Measurements from ENCODE around the gene TMTC1.

The TMTC1 gene

DNA sequence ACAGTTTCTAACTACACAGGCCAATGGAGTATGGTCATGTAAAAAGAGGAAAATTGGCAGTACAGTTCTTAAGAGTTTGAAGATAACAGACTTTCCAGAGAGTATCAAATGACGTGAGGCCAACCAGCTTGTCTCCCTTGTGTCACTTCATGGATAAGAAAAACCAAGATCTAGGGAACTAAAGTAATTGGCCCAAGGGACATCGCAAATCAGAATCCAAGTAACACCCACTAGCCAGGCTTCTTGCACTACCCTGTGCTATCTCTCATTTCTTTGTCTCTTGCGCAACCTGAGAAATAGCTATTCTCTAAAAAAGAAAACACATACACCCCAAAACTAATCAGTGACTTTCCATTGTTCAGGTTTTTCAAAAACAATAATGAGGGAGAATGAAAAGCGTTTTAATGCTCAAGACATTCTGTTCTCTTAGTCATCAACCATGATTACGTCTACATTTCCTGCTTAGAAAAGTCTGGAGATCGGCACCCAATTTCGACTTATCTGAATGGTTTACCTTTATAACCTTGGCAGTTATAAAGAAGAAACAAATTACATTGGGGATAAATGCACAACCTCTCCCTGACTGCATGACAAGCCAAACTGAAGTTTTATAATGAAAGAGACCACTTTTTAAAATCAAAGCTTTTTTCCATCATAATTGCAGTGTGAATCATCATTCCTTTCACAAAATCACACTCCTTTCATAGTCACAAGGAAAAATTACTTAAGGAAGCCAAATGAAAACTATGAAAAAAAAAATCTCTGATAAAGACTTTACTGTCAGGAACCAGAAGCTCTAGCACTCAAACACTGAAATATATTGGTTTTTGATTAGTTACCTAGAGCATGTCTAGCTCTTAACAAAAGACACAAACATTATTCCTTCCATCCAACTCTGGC, 42.1 kb downstream of the TMTC1 start:
- TF ChIP-seq POLR2A (IDR thresholded peaks at IDR 0.05; ENCODE audit: low read length) (no peak), GATA1 (IDR thresholded peaks at IDR 0.05; ENCODE audit: low read depth, low read length) (no peak)
- no peak for DNase-seq

DNA sequence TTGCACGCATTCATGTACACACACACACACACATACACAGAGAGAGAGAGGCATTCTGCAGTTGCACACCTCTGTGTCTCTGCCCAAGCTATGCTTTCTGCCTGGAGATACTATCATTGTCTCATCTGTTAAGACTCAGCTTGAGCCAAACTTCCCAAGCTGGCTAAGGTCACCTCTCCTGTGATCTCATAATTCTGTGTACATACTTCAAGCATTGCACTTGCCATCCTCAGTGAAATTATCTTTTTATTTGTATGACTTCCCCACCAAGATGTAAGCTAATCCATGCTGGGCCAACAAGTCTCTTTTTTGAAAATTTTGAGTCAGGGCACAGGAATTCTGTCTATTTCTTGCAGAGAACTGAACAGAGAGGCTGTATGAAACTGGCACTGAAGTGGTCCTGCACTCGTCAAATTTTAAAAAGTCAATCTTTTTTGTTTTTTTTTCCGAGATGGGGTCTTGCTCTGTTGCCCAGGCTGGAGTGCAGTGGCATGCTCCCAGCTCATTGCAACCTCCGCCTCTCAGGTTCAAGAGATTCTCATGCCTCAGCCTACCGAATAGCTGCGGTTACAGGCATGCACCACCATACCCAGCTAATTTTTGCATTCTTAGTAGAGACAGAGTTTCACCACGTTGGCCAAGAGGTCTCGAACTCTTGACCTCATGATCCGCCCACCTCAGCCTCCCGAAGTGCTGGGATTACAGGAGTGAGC, 44.3 kb downstream of the TMTC1 start:
- TF ChIP-seq GATA1 (IDR thresholded peaks at IDR 0.05; ENCODE audit: low read depth, low read length) (no peak), POLR2A (IDR thresholded peaks at IDR 0.05; ENCODE audit: low read length) (no peak)
- no peak for DNase-seq

DNA sequence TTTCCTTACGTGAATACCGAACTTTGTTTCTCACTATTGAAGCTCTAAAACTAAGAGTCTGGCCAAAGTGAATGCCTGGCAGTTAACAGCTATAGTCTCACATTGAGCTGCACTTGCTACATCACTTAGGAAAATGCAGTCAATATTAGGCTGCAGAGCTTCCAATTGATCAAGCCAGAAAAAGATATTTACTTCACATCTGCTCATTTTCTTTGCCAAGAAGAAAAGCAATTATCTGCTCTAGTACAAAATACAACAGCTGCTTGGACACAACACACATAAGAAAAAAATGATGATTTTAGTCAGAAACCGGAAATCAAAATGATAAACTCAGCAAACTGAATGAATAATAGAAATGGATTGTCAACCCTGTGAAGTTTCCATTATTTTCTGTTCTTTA, 45.4 kb downstream of the TMTC1 start:
- no peak for DNase-seq
- TF ChIP-seq POLR2A (IDR thresholded peaks at IDR 0.05; ENCODE audit: low read length) = no peak
- no peak for TF ChIP-seq GATA1 (IDR thresholded peaks at IDR 0.05; ENCODE audit: low read depth, low read length)

DNA sequence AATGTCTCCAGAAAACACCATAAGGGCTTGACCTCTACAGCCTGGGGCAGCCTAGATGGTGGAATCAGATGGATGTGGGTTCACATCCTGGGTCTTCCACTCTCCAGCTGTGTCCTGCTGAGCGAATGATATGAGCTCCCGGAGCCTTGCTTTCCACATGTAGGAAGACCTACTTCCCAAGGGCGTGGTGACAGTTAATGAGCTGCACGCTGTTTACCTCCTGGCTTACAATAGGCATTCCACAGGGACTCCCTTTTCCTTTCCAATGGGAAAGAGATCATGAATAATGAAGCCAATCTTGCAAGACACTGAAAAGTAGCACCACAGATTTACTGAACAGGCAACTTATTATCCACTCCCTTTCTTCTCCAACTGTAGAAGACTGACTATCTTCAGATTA, 46.1 kb downstream of the TMTC1 start:
- no peak for DNase-seq
- TF ChIP-seq POLR2A (IDR thresholded peaks at IDR 0.05; ENCODE audit: low read length) = no peak
- TF ChIP-seq GATA1 (IDR thresholded peaks at IDR 0.05; ENCODE audit: low read depth, low read length) = no peak

DNA sequence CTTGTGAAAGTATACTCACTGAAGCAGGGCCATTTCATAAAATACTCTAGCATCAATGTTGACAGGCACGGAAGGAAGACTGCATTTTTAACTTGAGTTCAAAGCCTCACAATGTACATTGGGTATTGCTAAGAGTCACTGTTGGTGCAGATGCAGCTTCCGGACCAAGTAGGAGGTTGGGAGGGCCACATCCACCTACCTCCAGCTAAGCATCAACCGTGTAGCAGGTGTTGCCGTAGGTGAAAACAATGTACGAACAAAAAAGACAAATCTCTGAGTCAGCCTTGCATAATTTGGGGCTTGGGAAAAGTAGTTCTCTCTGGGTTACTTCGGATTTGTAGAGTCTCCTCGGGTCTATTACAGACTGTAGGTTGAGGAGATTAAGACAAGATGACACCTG, 48.1 kb downstream of the TMTC1 start:
- TF ChIP-seq POLR2A (IDR thresholded peaks at IDR 0.05; ENCODE audit: low read length) = no peak
- no peak for TF ChIP-seq GATA1 (IDR thresholded peaks at IDR 0.05; ENCODE audit: low read depth, low read length)
- DNase-seq = no peak

DNA sequence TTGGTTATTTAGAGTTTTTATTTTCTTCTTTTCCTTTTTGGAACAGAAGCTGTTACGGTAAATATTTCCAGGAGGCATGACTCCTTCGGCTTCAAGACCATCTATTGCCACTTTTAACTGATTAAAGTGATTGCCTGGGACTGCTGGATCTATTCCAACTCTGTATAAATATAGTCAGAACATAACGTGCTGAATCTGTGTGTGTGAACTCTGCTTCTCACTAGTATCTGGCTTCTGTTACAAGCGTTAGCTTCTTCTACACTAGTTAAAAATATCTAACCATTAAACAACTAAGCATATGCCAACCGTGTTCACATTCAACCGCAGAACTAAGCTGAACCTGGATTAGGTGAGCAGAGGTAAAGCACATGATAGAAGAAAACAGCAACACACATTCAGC, 49.0 kb downstream of the TMTC1 start:
- TF ChIP-seq POLR2A (IDR thresholded peaks at IDR 0.05; ENCODE audit: low read length) = no peak
- TF ChIP-seq GATA1 (IDR thresholded peaks at IDR 0.05; ENCODE audit: low read depth, low read length) = no peak
- DNase-seq = no peak

DNA sequence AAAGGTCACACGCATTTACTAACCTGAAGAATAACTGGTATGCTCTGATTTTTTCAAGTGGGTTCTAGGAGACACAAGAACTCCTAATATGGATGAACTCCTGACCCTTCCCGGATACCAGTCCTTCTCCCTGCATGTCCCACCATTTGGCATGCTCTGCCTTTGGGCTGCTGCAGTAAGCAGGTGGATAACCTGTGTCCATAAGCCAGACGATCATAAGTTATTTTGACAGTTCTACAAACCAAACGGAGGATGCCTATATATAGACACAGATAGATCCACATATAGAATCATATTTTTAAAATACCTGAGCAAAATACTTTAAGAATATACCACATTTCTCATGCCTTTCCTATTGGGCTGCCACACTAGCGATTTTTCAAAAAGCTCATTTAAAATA, 49.4 kb downstream of the TMTC1 start:
- TF ChIP-seq GATA1 (IDR thresholded peaks at IDR 0.05; ENCODE audit: low read depth, low read length) = no peak
- TF ChIP-seq POLR2A (IDR thresholded peaks at IDR 0.05; ENCODE audit: low read length) = no peak

DNA sequence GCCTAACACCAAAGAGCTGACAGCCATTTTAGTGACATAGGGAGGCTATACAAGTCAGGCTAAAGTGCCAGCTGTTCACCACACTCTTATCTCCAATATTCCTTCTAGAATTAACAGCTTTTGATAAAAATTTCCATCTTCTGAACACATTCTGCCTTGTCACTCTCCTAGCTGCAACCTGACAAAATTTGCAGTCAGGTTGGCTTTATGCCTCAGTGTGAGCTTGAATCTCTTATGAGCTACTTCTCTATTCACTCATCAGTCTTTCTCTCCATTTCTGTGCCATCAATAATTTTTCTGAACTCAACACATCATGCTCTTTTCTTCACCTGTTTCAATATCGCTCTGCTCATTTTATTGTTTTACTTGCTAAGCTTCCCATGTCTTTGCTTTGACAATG, 50.2 kb downstream of the TMTC1 start:
- DNase-seq = no peak
- TF ChIP-seq POLR2A (IDR thresholded peaks at IDR 0.05; ENCODE audit: low read length) (no peak), GATA1 (IDR thresholded peaks at IDR 0.05; ENCODE audit: low read depth, low read length) (no peak)

More for the DNA sequence above, 49.4 kb downstream of the TMTC1 start:
- DNase-seq = no peak

DNA sequence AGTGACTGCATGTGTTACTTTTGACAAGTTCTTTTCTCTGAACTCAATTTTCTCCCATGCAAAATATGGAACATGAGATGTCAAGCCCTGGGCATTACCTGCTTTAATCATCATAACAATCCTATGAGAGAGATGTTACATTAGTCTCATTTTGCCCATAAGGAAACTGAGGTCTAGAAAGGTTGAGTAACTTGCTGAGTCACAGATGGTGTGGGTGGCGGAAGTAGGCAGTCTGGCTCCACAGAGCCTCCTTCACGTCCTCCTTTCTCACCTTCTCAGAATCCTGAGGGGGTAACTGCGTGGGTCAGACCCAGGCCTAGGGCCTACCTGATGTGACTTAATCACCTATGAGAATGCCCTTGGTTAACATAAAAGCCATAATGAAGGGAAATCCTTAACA, 50.7 kb downstream of the TMTC1 start:
- TF ChIP-seq POLR2A (IDR thresholded peaks at IDR 0.05; ENCODE audit: low read length) = no peak
- TF ChIP-seq GATA1 (IDR thresholded peaks at IDR 0.05; ENCODE audit: low read depth, low read length) = no peak
- no peak for DNase-seq

DNA sequence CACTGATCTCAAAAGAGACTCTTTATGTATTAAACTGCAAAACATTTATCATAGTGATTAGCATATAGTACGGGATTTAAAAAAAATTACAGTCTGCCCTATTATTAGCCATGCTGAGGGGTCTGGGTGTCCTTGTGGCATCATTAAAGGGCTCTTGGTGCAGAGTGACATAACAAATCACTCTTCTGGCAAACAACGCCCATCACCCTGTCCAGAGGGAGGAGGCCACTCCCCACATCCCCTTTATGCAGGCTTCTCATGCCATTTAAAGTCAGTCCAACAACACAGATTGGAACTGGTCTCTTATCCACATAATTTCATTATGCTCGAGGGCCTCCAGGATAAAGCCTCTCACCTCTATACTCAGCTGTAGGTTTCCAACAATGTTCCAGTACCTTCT, 51.1 kb downstream of the TMTC1 start:
- DNase-seq = no peak
- TF ChIP-seq GATA1 (IDR thresholded peaks at IDR 0.05; ENCODE audit: low read depth, low read length) (no peak), POLR2A (IDR thresholded peaks at IDR 0.05; ENCODE audit: low read length) (no peak)

DNA sequence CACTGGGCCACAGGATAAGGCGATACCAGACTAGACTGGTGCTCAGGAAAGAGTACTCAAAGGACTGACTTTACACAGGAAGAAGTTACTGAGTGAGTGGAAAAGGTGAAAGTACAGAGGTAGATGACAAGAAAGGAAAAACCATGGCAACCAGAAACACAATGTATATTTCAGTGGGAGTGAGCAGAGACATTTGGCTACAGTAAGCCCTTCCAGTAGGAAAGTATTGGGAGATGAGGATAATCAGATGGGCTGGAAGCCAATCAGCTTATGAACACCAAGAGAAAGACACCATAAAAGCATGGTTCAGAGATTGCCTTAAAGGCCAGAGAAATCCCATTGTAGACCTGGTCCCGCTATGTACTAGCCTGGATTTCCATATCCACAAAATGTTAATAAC, 51.6 kb downstream of the TMTC1 start:
- no peak for TF ChIP-seq GATA1 (IDR thresholded peaks at IDR 0.05; ENCODE audit: low read depth, low read length)
- TF ChIP-seq POLR2A (IDR thresholded peaks at IDR 0.05; ENCODE audit: low read length) = no peak
- no peak for DNase-seq

DNA sequence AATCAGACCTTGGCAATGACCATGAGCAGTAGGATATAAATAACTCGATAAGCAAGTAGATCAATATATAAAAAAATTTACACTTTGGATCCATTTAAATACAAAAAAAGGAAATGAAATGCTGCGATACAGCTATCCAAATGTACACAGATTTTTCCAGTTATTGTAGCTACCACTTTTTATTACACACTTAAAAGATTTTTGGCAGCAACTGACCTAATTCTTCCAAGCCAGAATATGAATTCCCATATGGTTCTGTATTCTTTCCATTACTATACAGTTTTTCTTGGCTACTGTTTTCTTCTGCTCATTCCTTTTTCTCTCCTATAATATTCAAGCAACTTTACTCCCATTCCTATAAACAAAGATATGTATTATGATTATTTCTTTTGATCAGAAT, 52.2 kb downstream of the TMTC1 start:
- no peak for DNase-seq
- TF ChIP-seq GATA1 (IDR thresholded peaks at IDR 0.05; ENCODE audit: low read depth, low read length) (no peak), POLR2A (IDR thresholded peaks at IDR 0.05; ENCODE audit: low read length) (no peak)

DNA sequence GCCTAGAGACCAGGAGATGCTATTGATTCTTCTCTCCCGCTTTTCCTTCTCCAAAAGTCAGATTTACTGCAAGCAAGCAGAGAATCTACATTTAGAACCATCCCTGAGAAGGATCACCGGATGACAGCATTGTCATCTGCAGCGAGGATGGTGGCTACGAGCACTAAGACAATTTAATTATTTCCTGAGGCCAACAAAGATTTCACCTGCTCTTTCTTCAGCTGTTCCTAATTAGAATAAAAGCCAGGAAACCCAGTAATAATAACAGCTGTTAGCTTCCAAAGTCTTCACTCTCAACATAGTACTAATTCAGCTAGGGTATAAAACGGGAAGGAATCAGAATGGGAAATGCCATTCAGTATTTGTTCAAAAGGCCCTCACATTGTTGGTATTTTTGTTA, 53.3 kb downstream of the TMTC1 start:
- no peak for TF ChIP-seq GATA1 (IDR thresholded peaks at IDR 0.05; ENCODE audit: low read depth, low read length)
- TF ChIP-seq POLR2A (IDR thresholded peaks at IDR 0.05; ENCODE audit: low read length) = no peak
- DNase-seq = no peak

DNA sequence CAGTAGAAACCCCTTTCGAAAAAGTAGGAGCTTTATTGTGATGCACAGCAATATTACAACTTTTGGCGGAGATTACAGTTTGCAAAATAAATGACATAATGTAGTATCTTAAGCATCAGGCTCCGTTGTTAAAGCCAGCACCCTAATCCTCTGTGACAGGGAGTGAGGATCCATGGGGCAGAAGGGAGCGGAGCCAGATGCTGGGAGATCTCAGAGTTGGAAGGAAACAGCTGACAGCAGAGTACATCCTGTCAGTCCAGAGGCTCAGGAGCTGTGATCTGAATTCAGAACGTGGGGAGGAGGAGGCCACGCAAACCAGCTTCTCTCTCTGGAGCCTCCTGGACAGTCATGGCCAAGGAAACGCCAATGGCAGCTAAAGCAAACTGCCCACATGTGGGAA, 55.7 kb downstream of the TMTC1 start:
- TF ChIP-seq POLR2A (IDR thresholded peaks at IDR 0.05; ENCODE audit: low read length) (no peak), GATA1 (IDR thresholded peaks at IDR 0.05; ENCODE audit: low read depth, low read length) (no peak)
- no peak for DNase-seq
